Heart right ventricle (tissue), 16 donors: ENCODE data around the gene MAP3K5. TPM values are rescaled to one million over a fixed set of nuclear protein-coding genes. Genes with fewer than 3 reads are reported as not detected.

Experiments used
- ATAC-seq, 8 donors: fragments of 200-7000 bp; cut with Tn5 transposase; one replicate each; pipeline ENCODE4 v1.9.1; 2020; ENCODE audit warnings: mild to moderate bottlenecking in 8 of 8, moderate library complexity in 8 of 8, moderate number of reproducible peaks in 1 of 8
- DNase-seq, 2 donors: peaks; one replicate each; pipeline ENCODE4 v3.0.0-alpha.2; 2020
- H3K27ac ChIP-seq, 10 donors: fragments of 200-600 bp; sonication (generic) in 2 of 10; one replicate each; pipeline versions ENCODE4 v1.5.0 to v1.8.0; 2020 to 2022; ENCODE audit warnings: mild to moderate bottlenecking in 3 of 10
- H3K27me3 ChIP-seq, 7 donors: fragments of 200-600 bp; one replicate each; pipeline ENCODE4 v1.8.0; 2021 to 2022; ENCODE audit warnings: mild to moderate bottlenecking in 2 of 7
- H3K36me3 ChIP-seq, 9 donors: fragments of 200-600 bp; sonication (generic) in 1 of 9; one replicate each; pipeline versions ENCODE4 v1.5.0 to v1.8.0; 2020 to 2022; ENCODE audit warnings: mild to moderate bottlenecking in 2 of 9
- H3K4me1 ChIP-seq, 9 donors: fragments of 200-600 bp; sonication (generic) in 1 of 9; one replicate each; pipeline versions ENCODE4 v1.5.0 to v1.8.0; 2020 to 2022; ENCODE audit warnings: mild to moderate bottlenecking in 4 of 9
- H3K4me3 ChIP-seq, 10 donors: fragments of 200-600 bp; sonication (generic) in 2 of 10; one replicate each; pipeline versions ENCODE4 v1.5.0 to v1.8.0; 2020 to 2022; ENCODE audit warnings: mild to moderate bottlenecking in 7 of 10, moderate library complexity in 2 of 10
- H3K9me3 ChIP-seq, 11 donors: fragments of 200-600 bp in 10 of 11; sonication (generic) in 2 of 11; one replicate each; pipeline versions ENCODE4 v1.5.0 to v1.8.0; 2013 to 2022; ENCODE audit warnings: mild to moderate bottlenecking in 2 of 11, control low read depth in 1 of 11, moderate library complexity in 1 of 11
- WGBS, 2 donors: extraction: QIAGEN DNeasy Blood & Tissue Kit; methylation state at CpG; one replicate each; pipeline ENCODE4 v1.1.7; 2013; ENCODE audit warnings: inconsistent platforms in 1 of 2; 5-methylcytosine and 5-hydroxymethylcytosine counted together
- intact Hi-C, 10 donors: fragments of 100-400 bp; cut with DNase I; formaldehyde crosslinking; loops; one replicate each; pipeline versions ENCODE4 v1.11.1 to v1.14.2; 2022
- polyA plus RNA-seq, 2 donors: library from polyadenylated mRNA; stranded (reverse); fragments of 200-250 nt; gene quantifications; one replicate each; pipeline ENCODE4 v1.2.3, GENCODE V29; 2013
- total RNA-seq, 10 donors: library from RNA; stranded (reverse); fragmentation: NEBNext Ultra II Directional in 3 of 10; extraction: Animal tissue kit (Norgen Biotek cat#: 25700) in 3 of 10; gene quantifications; one replicate each; pipeline versions ENCODE4 v1.2.1 to v1.2.4, GENCODE V29; 2021 to 2023
- TF ChIP-seq, protein P1 (sequence below), 9 donors: fragments of 200-600 bp; sonication (generic) in 2 of 9; IDR thresholded peaks; one replicate each; pipeline versions ENCODE4 v1.5.0 to v1.8.0; 2021 to 2022; ENCODE audit warnings: antibody characterized with exemption in 9 of 9, mild to moderate bottlenecking in 5 of 9, moderate library complexity in 1 of 9
- donor health status: Arrhythmogenic right ventricular cardiomyopathy.
- donor health status: ischemic (EF 13 %, LVEDD 7.1; RV severe dilation, severe dysfunction).
- donor health status: healthy with polysubstance abuse.
- donor health status: DM: no; HTN: yes; CAD: no.
- donor health status: DM: no; HTN: no; CAD: no.
- donor health status: ischemic (EF 25% LVEDD 6.9; RV normal size, moderate dysfunction).
- donor health status: ischemic (EF 25% LVEDD 5.7; RV mildly dilated, moderate dysfunction).
- donor health status: healthy.
- donor health status: DM: yes; HTN: yes; CAD: no.
- donor health status: Ischemic cardiomyopathy.
- donor health status: ischemic (EF 35%, LVEDD 5.7; RV mildly dilated, moderate dysfunction).
- donor health status: nonischemic (EF 11% LVEDD 7.7; RV severe dilation, severe dysfunction).
- donor health status: DM: yes; HTN: yes; CAD: no.
- donor health status: PGD.
- donor health status: ischemic (EF 29% LVEDD 5.4; RV normal size, mild dysfunction).
- donor health status: nonischemic (EF 23%, LVEDD 6.1; RV moderate dilation, normal function).

MAP3K5 gene
- total and polyA plus RNA-seq, 12 donors: 5.1 to 35.7 (median 27.8) TPM

DNA sequence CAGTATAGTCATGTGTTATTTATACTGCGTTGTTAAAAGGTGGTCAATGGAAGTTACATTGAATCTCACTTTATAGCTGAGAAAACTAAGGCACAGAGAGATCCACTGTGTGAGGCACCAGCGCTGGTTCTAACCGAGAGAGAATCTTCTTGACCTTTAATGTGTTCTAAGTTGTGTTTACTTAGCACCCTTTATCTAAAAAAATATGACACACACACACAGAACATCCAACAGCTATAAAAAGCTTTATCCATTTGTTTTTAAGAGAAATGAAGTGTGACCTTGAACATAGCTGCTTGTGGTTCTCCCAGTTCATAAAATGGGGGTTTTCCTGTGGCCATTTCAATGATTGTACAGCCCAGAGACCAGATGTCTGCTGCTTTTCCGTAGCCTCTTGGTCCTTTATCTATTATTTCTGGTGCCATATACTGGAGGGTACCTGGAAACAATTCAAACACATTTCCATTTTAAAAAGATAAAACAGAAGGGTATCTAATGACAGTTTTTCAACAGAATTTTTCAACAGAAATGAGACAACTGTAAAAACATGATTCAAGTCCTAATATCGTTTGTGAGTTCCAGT, 187.3 kb downstream of the MAP3K5 start:
- peak overlapping the region in 3 of 10 donors; percentile 11 to 37 (median 22) for H3K27ac ChIP-seq
- intact Hi-C loops: loop anchor here in 2 of 10 donors (10.0 kb wide), 1 partner anchor 190 kb away; the partner anchor contains the start of gene MAP3K5 (in 2 of the 2)

GRCh38 chr6:136604328-136604825, 187.9 kb downstream of the MAP3K5 start:
- H3K27ac ChIP-seq: peak overlapping the region in 3 of 10 donors; percentile 11 to 37 (median 22)
- TF ChIP-seq, protein P1, sequence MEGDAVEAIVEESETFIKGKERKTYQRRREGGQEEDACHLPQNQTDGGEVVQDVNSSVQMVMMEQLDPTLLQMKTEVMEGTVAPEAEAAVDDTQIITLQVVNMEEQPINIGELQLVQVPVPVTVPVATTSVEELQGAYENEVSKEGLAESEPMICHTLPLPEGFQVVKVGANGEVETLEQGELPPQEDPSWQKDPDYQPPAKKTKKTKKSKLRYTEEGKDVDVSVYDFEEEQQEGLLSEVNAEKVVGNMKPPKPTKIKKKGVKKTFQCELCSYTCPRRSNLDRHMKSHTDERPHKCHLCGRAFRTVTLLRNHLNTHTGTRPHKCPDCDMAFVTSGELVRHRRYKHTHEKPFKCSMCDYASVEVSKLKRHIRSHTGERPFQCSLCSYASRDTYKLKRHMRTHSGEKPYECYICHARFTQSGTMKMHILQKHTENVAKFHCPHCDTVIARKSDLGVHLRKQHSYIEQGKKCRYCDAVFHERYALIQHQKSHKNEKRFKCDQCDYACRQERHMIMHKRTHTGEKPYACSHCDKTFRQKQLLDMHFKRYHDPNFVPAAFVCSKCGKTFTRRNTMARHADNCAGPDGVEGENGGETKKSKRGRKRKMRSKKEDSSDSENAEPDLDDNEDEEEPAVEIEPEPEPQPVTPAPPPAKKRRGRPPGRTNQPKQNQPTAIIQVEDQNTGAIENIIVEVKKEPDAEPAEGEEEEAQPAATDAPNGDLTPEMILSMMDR (IDR thresholded peaks at IDR 0.05): no peak
- ATAC-seq (no peak), DNase-seq (no peak)
- no peaks in the 10 kb centered on the region for H3K27me3 ChIP-seq
- WGBS, 2 donors: 64 to 84% methylated on average over 1 of the region's 1 CpG
- peaks cover 0 to 47% (median 16%) of the 10 kb centered on the region in 9 donors for H3K4me1 ChIP-seq
- intact Hi-C loops: loop anchor here in 2 of 10 donors (10.0 kb wide), 1 partner anchor 190 kb away; the partner anchor contains the start of gene MAP3K5 (in 2 of the 2)
- no peaks in the 10 kb centered on the region for H3K9me3 ChIP-seq
- peaks cover 0 to 64% (median 0%) of the 10 kb centered on the region in 9 donors for H3K36me3 ChIP-seq
- no peak overlapping the region for H3K4me3 ChIP-seq

More for the DNA sequence above, 187.3 kb downstream of the MAP3K5 start:
- Histone ChIP-seq H3K4me1 (peaks cover 0 to 42% (median 17%) of the 10 kb centered on the region in 9 donors), H3K27me3 (no peaks in the 10 kb centered on the region), H3K36me3 (peaks cover 0 to 59% (median 0%) of the 10 kb centered on the region in 9 donors), H3K4me3 (no peak overlapping the region), H3K9me3 (no peaks in the 10 kb centered on the region)
- WGBS, 2 donors: 53 to 66% methylated on average over 5 of the region's 5 CpGs
- DNase-seq (no peak), ATAC-seq (peak in 1 of 8 donors; percentile 49)
- TF ChIP-seq, protein P1 (IDR thresholded peaks at IDR 0.05): no peak

DNA sequence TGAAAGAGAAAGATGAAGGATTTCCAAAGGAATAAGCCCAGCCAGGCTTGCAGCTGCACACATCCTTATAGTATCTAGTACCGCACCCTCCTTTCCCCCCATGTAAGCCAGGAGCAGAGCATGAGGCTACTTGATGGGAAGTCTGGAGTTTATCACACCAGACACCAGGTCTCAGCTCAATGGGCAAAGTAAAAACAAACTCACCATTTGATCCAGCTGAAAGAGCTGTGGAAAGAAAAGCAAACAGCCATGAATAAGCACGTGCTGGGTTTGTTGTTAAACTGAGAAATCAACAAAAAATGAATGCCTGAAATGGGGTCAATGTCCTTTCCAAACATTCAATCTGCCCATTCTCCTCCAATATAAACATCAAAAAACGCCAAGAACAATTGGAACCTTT, 191.5 kb downstream of the MAP3K5 start:
- ATAC-seq: peak in 4 of 8 donors; percentile 27 to 64 (median 44)
- TF ChIP-seq, protein P1 (IDR thresholded peaks at IDR 0.05): no peak
- no peaks in the 10 kb centered on the region for H3K27me3 ChIP-seq
- no peak for DNase-seq
- H3K9me3 ChIP-seq: no peaks in the 10 kb centered on the region
- H3K4me3 ChIP-seq: no peak overlapping the region
- H3K27ac ChIP-seq: peak overlapping the region in 1 of 10 donors; percentile 10
- intact Hi-C loops: loop anchor here in 2 of 10 donors (10.0 kb wide), 1 partner anchor 194 kb away; the partner anchor contains the start of gene MAP3K5 (in 2 of the 2)
- 44 to 59% methylated on average over 3 of the region's 3 CpGs for WGBS, 2 donors
- peaks cover 0 to 62% (median 0%) of the 10 kb centered on the region in 9 donors for H3K36me3 ChIP-seq
- H3K4me1 ChIP-seq: peaks cover 0 to 43% (median 21%) of the 10 kb centered on the region in 9 donors

DNA sequence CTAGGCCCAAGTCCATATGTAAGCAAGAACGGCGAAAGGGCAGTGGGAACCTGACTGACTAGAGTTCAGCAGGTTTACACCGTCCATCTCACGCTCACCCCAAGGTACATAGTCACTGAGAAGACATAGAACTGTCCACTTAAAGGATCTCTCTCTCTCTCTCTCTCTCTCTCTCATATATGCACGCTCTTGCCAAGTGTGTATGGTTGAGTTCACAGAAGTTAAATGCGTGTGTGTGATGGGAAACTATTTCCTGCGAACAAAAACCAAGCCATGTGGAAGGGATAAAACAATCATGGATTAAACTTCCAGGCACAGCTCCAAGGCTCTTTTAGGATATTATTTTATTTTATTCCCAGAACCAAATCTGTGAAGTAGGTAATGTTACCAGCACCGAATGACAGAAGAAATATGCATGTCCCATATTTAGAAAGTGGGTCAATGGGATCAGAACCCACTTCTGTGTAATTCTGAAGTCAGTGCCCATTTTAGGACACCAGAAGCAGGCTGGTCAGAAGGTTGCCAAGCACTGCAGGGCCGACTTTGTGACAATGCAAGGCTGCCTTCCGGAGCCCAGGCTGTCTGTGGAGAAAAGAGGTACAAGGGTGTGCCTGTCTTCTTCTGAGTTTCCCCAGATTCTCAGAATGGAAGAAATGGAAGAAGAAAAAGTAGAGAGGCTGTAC, 192.8 kb downstream of the MAP3K5 start:
- peak overlapping the region in 6 of 10 donors; percentile 20 to 75 (median 64) for H3K27ac ChIP-seq
- no peaks in the 10 kb centered on the region for H3K27me3 ChIP-seq
- WGBS, 2 donors: 68 to 69% methylated on average over 10 of the region's 10 CpGs
- H3K9me3 ChIP-seq: no peaks in the 10 kb centered on the region
- TF ChIP-seq, protein P1 (IDR thresholded peaks at IDR 0.05): no peak
- peaks cover 0 to 53% (median 0%) of the 10 kb centered on the region in 9 donors for H3K36me3 ChIP-seq
- H3K4me3 ChIP-seq: no peak overlapping the region
- peaks cover 0 to 32% (median 17%) of the 10 kb centered on the region in 9 donors for H3K4me1 ChIP-seq
- intact Hi-C loops: loop anchor here in 3 of 10 donors (10.0 kb wide), 2 partner anchors 195 to 1045 kb away; partner anchors contain the start of gene MAP3K5 (in 2 of the 3)
- DNase-seq (peak in 1 of 2 donors; percentile 13), ATAC-seq (peak; percentile 38 to 86 (median 75))
